Kasumi-1 (cell line): ENCODE data around the gene SMIM13.

ENCODE experiments used
- DNase-seq, 2 experiments: peaks; one replicate each; lab custom pipeline; 2025; lab: John Stamatoyannopoulos, UW

SMIM13 gene

DNA sequence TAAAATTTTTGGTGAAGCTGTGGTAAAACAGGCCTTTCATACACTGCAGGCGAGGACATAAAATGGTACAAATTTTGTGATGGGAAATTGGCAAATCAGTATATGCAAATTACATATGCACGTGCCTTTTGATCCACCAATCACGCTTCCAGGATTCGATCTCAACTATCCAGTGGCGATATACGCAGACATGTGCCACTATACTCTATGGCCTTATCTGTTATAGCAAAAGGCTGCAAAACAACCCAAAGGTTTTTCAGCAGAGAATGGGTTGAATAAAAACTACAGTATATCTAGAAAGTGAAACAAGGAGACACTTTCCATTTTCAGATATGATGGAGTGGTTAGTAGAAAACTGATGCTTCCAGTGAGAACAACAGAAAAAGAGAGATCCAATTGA lies 59.8 kb downstream of the SMIM13 start:
- no peak for DNase-seq

DNA sequence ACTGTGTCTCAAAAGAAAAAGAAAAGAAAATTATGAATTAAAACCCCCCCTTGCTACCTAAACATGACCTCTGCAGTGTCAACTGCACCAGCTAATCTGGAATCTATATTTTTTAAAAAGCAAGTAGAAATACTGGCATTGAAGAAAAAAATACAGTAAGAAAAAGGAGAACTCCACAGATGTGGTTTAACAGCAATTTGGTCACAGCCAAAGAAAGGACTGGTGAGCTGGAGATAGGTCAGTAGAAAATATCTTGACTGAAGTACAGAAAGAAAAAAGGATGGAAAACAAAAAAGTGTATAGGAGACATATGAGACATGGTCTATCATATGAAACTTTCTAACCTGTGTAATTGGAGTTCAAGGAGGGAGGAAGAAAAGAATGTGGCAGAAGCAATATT lies 62.0 kb downstream of the SMIM13 start:
- peak; percentile 14 to 20 for DNase-seq

DNA sequence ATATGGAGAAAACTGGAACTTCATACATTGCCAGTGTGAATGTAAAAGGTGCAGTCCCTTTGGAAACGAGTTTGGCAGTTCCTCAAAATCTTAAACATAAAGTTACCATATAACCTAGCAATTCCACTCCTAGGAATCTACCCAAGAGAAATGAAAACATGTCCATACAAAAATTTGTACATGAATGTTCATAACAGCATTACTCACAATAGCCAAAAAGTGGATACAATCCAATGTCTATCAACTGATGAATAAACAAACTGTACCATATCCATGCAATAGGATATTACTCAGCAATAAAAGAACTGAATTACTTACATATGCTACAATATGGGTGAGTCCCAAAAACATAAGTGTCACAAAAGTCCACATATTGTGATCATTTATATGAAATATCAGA lies 66.6 kb downstream of the SMIM13 start:
- no peak for DNase-seq

DNA sequence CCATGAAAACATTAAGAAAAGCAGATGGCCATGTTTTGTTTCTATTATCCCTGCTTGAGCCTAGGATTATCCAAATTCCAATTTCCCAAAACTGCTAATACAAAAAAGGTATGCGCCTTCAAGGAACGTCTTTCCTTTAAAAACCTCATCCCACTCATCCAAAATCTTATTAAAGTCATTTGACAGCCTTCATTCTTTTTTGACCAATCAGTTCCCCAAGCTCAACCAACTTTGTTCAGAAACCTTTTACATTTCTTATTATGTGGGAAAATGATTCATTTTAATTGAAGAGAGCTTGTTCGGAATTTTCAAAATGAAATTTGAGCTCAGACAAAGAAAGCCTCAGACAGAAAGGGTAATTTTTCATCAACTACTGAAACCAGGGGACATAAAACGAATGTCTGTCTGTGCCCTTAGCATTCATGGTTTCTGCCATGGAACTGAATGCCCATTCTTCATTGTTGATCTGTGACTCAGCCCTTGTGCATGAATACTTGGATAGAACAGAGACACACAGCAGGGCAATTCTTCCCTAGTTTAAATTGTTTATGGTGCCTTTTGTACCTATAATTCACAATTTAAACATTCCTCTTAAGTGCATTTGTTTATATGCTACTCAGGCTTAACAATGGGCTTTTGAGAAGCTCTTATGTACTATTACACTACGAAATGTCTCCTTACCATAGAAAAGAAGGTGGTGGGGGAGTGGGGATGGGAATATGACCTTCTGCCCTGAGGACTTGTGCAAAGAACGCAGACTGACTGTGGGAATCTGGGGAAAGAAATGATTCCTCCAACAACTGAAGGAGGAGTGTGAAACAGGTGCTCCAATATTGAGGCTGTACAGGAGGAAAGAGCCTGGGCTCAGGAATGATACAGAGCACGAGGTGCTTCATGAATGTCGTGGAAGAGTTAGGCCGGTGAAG lies 67.7 kb downstream of the SMIM13 start:
- no peak for DNase-seq

DNA sequence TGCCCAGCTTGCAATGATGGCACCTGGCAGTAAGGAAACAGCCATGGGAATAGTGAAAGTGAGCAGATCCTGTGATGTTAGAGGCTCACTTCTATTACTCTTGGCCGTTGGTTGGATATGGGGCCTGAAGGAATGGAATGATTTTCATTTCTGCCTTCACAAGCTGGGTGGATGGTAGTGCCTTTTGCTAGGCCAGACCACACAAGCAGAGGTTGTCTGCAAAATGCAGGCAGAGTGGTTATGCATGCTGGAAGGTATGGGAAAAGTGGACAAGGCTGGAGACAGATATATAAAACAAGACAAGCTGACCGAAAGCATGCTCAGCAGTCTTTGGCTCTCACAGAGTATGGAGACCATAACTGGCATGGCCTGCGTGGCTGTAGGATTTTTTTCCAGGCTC lies 68.6 kb downstream of the SMIM13 start:
- DNase-seq = no peak

DNA sequence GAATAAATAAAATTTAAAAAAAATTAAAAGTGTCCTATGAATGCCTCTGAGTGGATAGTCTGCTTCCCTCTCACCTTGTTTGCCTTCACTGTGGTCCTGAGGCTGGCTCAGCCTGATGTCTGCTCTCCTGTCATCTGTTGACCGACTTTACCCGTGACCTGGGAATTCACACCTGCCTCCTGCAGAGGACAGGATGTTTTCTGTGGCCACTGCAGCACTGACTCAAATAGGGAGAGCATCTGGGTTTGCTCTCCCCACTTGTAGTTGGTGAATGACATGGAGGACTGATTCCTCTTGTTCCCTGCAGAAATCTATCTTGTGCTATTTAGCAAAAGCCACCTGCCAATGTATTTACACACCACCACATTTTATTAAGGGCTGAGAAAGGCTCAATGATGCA lies 70.3 kb downstream of the SMIM13 start:
- DNase-seq = no peak

DNA sequence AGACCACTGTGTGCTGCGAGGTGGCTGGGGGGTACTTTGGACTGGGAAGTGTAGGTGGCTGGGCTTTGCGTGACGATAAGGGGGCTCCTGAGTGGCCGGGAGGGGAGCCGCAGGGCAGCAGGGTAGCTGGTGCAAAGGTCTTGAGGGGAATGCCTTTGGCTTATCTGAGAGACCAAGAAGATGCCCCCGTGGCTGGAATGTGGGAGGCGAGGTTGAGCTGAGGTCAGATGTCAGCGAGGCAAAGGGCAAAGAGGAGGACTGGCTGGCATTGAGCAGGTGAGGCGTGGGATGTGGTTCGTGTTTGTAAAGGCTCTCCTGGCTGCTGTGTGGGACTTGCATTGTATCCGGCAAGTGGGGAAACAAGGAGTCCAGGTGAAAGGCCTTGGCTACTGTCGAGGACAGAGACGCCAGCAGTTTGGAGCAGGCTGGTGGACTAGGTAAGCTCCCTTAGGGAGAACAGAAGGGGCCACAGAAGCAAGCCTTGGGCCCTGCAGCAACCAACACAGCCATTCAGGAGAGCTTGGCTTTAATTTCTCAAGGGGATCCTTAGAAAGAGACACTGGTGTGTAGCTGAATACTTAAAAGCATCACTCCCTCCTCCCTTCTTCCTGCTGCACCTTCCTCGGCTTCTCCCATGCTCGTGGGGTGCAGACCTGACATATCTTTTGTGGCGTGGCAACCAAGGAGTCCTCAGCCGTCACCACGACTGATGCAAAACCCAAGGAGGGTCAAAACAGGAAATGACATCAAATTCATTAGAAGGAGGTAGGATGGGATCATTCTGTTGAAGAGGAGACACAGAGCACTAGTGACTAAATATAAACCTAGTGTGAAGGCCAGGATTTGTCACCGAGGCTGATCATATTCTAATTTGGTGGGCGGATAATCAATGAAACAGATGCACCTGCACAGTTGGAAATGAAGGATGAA lies 71.3 kb downstream of the SMIM13 start:
- DNase-seq = no peak

DNA sequence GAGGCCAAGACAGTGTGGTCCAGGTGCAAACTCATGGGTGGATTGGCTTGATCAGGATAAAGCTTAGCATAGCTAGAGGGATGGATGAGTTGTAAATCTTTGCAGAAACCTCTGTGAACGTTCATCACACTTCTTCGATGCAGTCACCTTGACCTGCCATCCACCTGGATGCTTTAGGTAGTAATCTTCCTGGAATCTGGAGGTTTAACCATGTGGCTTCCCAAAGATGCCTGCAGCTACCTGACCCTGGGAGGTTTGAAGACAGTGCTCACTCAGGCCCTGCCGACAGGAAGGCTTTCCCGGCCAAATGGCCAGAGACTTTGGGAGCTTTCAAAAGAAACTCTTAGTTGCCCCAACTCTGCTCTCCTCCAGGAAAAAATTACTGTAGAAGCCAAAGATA lies 73.3 kb downstream of the SMIM13 start:
- DNase-seq = no peak

DNA sequence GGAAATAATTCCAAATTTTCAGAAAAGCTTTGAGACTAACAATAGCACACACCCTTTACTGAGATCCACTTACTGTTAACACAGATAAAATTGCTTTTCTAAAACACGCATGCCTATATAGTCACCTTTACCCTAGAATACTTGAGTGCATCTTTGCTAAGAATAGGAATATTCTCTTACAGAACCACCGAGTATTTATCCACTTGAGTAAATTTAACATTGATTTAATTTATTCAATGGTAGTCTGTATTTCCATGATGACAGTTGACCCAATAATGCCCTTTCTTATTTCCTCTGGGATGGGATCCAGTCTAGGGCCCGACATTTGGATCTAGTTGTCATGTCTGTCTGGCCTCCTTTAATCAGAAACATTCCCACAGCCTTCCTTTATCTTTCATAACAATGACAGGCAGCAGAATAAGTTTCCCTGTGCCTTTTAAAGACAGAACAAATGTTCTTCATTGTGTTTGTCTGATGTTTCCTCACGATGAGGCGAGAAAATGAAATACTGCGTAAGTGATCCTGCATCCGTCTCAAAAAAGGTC lies 74.5 kb downstream of the SMIM13 start:
- no peak for DNase-seq

DNA sequence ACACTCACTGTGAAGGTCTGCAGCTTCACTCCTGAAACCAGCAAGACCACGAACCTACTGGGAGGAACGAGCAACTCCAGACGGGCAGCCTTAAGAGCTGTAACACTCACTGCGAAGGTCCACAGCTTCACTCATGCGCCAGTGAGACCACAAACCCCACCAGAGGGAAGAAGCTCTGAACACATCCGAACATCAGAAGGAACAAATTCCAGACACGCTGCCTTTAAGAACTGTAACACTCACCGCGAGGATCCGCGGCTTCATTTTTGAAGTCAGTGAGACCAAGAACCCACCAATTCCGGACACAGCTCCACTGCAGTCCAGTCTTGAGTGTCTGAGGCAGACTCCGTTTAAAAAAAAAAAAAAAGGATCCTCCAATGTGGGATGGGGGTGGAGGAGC lies 78.3 kb downstream of the SMIM13 start:
- DNase-seq = no peak

DNA sequence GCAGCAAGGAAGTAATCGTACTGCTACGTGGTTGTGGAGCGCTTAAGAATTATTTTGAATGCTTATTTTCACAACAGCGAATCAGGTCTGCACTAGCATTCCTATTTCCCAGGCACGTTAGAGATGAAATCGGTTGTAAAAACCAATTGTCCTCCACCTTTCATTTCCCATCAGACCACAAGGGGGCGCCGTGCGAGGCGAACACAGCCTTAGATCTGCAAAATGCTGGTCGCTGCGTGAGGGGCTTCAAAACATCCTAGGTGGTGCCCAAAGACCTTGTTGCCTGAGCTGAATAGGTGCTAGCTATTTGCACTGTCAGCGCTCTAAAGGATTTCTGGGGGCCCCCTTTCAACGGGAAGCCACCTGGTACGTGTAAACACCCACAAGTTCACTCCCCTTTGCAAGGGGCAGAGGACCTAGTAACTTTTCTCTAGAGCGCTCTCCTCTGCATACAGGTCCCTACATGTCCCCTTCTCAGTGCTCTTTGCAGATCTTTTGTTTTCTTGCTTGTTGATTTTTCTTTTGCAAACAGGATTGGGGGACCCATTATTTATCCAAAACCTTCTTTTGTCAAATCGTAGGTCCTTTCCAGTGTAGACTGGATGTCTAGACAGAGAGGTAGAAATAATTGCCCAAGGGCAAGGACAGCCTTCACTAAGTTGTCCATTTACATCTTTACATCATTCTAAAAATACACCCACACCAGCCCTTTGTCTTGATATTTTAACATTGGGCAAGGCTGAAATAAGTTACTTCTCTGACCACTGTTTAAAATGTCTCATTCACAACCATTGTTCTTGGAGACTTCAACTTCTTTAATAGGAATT lies 79.1 kb downstream of the SMIM13 start:
- peak; percentile 59 to 65 for DNase-seq

DNA sequence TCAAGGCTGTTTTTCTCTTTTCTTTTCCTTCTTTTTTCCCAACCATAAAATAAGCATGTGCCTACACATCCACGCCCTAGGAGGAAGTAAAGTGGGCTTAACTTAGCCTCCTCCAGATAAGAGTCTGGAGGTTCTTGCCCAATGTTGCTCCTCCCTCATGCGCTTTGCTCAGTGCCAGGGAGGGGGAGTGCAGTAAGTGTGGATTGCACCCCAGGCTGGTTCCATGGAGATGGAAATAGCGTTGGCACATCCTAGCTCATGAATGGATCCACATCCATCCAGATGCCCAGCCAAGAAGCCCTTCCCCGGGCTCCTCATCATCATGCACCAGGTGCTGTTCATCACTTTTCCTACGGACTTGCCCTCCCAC lies 80.6 kb downstream of the SMIM13 start:
- DNase-seq = no peak

DNA sequence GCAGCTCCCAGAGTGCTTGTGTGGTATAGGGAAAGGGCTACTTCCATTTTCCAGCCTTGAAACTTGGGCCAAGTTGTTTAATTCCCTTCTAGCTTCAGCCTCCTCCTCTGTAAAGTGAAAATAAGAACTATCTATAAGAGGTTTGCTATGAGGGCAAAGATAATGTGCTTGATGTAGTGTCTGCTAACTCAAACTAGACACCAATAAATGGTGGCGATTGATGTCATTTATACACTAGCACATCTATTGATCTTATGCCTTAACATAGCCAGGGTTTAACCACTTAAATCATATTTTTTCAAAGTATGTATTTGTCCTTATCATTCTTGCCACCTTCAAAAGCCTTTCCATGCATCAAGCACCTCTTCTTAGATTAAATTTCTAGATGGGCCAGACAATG lies 83.6 kb downstream of the SMIM13 start:
- DNase-seq = no peak

DNA sequence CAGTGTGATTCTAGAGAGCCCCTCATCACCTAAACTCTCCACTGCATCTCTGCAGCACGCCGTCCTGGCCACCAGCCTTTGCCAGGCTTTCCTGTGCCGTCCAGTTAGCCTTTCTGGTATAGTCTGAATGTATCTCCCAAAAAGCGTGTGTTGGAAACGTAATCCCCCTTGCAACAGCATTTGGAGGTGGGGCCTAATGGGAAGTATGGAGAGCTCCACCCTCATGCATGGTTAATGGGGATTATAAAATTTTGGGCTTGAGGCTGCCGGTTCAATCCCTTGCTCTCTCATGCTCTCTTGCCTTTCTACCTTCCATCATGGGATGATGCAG lies 85.4 kb downstream of the SMIM13 start:
- no peak for DNase-seq

DNA sequence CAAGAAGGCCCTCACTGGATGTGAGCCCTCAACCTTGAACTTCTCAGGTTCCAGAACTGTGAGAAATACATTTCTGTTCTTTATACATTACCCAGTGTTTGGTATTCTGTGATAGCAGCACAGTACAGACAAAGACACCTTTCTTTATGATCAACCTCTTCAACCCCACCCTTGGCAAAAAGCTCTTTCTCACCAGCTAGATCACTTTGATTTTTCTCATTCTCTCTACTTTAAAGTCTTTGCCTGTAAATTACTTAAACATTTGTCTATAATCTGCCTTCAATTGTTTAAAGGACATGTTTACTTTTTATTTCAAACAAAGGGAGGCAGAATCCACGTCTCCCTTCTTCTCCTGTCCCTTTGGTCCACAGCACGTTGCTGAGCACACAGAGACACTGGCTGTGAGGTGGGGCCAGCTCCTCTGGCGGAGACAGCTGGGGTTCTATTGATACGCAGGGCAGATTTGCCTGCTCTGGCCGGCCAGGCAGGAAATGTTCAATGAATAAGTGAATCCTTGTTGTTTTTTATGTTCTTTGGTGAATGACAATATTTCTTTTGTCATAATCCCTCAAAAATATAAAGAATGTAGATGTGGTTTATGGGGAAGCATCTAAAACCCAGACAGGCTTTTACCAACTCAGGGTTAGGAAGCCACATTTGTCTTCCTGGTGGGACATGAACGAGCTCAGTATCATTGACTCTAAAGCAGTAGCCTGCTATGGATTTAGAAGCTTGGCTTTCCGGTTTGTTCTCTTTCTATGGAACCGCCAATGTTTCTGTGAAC lies 86.0 kb downstream of the SMIM13 start:
- DNase-seq = no peak

DNA sequence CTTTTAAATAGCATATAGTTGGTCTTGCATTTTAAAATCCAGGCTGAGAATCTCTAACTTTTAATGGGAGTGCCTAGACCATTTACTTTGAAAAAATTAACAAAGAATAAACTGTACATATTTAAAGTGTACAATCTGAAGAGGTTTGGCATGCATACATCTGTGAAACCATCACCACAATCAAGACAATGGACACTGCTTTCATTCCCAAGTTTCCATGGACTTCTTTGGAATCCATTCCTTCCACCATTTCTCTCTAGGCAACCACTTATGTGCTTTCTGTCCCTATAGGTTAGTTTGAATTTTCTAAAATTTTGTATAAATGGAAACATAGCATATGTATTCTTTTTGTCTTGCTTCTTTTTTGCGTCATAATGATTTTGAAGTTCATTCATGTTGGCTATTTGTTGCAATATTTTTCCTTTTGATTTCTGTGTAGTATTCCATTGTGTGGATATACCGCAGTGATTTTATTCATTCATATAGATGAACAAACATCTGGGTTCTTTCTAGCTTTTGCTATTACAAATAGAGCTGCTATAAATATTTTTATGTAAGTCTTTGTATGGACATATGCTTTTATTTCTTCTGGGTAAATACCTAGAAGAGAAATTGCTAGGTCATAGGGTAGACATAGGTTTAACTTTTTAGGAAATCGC lies 88.0 kb downstream of the SMIM13 start:
- DNase-seq = no peak

DNA sequence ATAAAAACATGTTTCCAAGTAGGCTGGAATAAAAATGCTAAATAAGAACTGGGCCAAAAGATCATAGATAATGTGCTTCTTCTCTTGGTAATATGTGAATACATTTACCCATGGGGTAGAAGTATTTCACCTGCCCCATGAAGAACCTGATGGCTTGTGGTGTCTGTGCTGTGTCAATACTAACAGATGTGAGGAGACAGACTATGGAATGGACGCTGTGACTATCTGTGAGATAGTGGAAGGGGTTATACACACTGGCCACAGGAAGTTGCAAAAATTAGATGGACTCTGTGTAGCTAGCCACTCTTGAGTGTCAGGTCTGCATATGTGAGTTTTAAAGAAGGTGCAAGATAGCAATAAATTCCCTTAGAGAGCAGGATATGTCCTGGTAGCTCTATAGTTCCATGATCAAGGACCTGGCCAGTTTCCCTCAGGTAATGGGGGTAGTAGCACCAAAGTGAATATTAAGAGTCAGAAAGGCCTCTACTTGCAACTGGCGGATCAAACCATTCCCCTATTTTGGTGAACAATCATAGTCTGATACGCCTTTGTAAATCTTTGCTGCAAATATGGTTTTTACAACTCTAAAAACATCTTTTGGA lies 90.2 kb downstream of the SMIM13 start:
- no peak for DNase-seq

DNA sequence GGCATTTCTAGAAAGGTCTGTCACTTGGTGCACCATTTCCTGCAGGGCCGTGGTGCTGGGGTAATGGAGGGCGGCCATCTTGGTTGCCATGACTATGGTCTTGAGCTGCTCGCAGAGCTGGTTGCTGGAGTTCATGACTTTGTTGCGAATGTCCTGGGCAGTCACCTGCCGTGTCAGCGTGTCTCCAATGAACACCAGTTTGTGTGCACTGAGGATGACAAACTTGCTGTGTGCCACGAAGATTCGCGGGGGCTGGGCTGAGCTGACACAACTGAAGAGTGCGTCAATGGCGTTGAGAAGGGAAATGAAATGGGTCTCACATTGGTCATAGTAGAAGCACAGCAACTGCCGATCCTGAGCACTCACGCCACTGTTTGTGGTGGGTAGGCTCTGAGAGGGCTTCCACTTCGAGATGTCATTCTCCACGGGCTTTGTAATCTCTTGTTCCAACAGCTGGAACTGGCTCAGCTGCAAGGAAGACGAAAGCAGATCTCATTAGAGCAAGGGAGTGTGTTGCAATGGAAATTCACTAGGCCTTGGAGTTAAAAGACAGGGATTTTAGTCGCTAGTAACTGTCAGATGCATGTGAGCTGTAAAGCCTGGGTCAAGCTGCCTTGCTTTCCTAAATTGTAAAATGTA lies 91.7 kb downstream of the SMIM13 start:
- DNase-seq = no peak

DNA sequence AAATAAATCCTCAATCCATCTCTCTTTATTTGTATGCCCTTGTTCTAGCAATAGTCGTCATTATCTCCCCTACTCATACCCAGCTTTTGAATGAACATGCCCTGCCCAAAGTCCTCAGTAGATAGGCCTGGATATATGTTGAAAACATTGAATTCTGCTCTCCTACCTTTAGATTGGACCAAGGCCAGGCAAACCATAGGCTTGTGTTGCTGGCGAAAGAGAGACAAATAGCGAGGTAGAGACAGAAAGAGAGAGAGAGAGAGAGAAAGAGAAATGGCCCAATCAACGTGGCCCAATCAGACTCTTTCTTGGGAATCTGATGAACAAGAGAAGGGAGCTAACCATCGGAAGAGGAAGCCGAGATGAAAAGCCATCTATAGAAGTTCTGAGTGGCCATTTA lies 93.7 kb downstream of the SMIM13 start:
- DNase-seq = no peak
